Gastroesophageal sphincter (tissue), 4 donors: Measurements from ENCODE around the gene AATK. TPM values are rescaled to one million over a fixed set of nuclear protein-coding genes. Genes with fewer than 3 reads are reported as not detected.

ENCODE experiments used
- ATAC-seq: fragments of 150-250 bp; one replicate; pipeline ENCODE4 v1.9.1; 2016; ENCODE audit warnings: mild to moderate bottlenecking, moderate library complexity
- H3K27ac ChIP-seq, 4 donors: fragments of 200-600 bp; sonication (generic) in 3 of 4; 1 replicate in 3 of 4; 2 replicates in 1 of 4; pipeline ENCODE4 v1.5.1; 2016 to 2019
- H3K27me3 ChIP-seq: fragments of 200-600 bp; sonication (generic); one replicate; pipeline ENCODE4 v1.5.1; 2019
- H3K36me3 ChIP-seq, 2 donors: fragments of 200-600 bp; sonication (generic); one replicate each; pipeline ENCODE4 v1.5.1; 2019; ENCODE audit warnings: control low read depth in 1 of 2
- H3K4me1 ChIP-seq, 3 donors: fragments of 200-600 bp; sonication (generic); 1 replicate in 2 of 3; 2 replicates in 1 of 3; pipeline ENCODE4 v1.5.1; 2016 to 2019; ENCODE audit warnings: control low read depth in 2 of 3
- H3K4me3 ChIP-seq, 2 donors: fragments of 200-600 bp; sonication (generic); one replicate each; pipeline ENCODE4 v1.5.1; 2019; ENCODE audit warnings: mild to moderate bottlenecking in 1 of 2, moderate library complexity in 1 of 2
- H3K9me3 ChIP-seq, 3 donors: fragments of 200-600 bp; sonication (generic); one replicate each; pipeline ENCODE4 v1.5.1; 2017 to 2019; ENCODE audit warnings: control low read depth in 2 of 3
- EP300 ChIP-seq: sonication (generic); formaldehyde crosslinking; IDR thresholded peaks from one replicate; pipeline ENCODE4 v1.6.1; 2017; ENCODE audit warnings: antibody characterized with exemption, mild to moderate bottlenecking
- POLR2A ChIP-seq, 2 donors: fragments of 450-650 bp; IDR thresholded peaks; one replicate each; pipeline ENCODE4 v1.6.1; 2017; ENCODE audit warnings: antibody characterized with exemption in 2 of 2, mild to moderate bottlenecking in 2 of 2, moderate library complexity in 1 of 2
- POLR2AphosphoS5 ChIP-seq: sonication (generic); formaldehyde crosslinking; IDR thresholded peaks from one replicate; pipeline ENCODE4 v1.6.1; 2017; ENCODE audit warnings: antibody characterized with exemption
- WGBS, 2 donors: methylation state at CpG; one replicate each; pipeline ENCODE4 v1.1.5; 2018; ENCODE audit warnings: low coverage in 1 of 2; 5-methylcytosine and 5-hydroxymethylcytosine counted together
- total RNA-seq, 4 donors: library from RNA; depleted of rRNA; stranded (reverse); fragments of >200 nt; gene quantifications; one replicate each; pipeline ENCODE4 v1.1.0, GENCODE V29; 2016
- TF ChIP-seq, protein P1 (sequence below), 4 experiments: fragments of 200-600 bp in 2 of 4; fragments of 450-650 bp in 2 of 4; sonication (generic) in 1 of 4; IDR thresholded peaks; one replicate each; pipeline ENCODE4 v1.5.1; 2017 to 2019; ENCODE audit warnings: antibody characterized with exemption in 4 of 4, mild to moderate bottlenecking in 2 of 4, moderate library complexity in 2 of 4

Gene AATK
- total RNA-seq, 4 donors from 2014 or later = 14.5 to 28.0 (median 22.1) TPM

DNA sequence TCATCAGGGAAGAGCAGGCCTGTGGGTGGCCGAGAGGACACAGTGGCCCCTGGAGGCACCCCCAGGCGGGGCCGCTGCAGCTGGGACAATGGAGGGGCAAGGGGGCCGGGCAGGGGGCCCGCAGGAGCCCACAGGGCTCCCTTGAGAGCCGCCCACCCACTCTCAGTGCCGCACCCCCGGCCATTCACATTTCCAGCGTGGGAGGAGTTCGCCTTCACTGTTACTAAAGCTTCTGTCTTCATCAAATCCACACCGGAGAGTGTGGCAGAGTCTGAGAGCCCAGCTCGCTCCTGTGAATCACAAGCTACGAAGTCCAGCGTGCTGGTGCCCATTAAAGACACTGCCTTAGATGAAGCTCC lies 21.6 kb downstream of the AATK start:
- Histone ChIP-seq H3K4me3 (no peak overlapping the region), H3K27ac (no peak overlapping the region), H3K36me3 (no peaks in the 10 kb centered on the region), H3K9me3 (no peaks in the 10 kb centered on the region), H3K27me3 (no peaks in the 10 kb centered on the region), H3K4me1 (peaks cover 0 to 13% (median 4%) of the 10 kb centered on the region in 3 donors)
- no peak for ATAC-seq
- TF ChIP-seq POLR2A (IDR thresholded peaks at IDR 0.05) (no peak), POLR2AphosphoS5 (no peak), EP300 (no peak)
- TF ChIP-seq, protein P1, sequence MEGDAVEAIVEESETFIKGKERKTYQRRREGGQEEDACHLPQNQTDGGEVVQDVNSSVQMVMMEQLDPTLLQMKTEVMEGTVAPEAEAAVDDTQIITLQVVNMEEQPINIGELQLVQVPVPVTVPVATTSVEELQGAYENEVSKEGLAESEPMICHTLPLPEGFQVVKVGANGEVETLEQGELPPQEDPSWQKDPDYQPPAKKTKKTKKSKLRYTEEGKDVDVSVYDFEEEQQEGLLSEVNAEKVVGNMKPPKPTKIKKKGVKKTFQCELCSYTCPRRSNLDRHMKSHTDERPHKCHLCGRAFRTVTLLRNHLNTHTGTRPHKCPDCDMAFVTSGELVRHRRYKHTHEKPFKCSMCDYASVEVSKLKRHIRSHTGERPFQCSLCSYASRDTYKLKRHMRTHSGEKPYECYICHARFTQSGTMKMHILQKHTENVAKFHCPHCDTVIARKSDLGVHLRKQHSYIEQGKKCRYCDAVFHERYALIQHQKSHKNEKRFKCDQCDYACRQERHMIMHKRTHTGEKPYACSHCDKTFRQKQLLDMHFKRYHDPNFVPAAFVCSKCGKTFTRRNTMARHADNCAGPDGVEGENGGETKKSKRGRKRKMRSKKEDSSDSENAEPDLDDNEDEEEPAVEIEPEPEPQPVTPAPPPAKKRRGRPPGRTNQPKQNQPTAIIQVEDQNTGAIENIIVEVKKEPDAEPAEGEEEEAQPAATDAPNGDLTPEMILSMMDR (IDR thresholded peaks at IDR 0.05) = no peak
- WGBS, 2 donors = 100% methylated on average over 1 of the region's 14 CpGs; no CpG with 5 or more reads in 1 of the 2 donors

DNA sequence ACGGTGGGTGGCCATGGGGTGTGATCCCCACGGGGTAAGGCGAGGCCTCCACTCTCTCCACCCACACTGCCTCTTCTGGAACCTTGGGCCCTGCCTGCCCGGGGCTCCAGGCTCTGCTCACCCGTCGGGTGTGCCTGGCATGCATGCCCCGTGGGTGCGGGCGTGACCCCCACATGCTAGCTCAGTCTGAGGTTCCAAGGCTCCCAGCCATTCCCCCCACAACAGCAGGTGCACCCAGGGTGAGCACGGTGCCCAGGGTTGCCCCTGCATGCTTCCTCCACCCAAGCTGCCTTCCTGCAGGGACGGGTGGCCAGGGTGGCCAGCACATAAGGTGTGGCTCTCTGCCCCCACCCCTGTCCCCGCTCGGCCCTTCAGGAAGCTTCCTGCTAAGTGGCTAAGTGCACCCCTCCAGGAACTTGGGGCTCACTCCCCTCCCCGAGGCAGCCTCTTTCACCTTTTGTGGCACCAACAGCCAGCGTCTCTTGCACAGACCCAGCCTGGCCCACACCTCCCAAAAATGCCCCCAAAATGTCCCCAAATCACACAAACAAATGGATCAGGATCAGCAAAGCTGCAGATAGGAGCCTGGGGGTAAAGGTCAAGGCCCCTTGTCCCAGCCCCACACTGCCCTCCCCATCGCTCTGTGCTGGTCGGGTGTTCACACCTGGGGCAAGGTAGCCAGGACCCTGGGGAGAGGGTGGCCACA lies 22.2 kb downstream of the AATK start:
- WGBS, 2 donors = 100% methylated on average over 1 of the region's 17 CpGs; no CpG with 5 or more reads in 1 of the 2 donors
- Histone ChIP-seq H3K4me3 (no peak overlapping the region), H3K27me3 (no peaks in the 10 kb centered on the region), H3K27ac (no peak overlapping the region), H3K36me3 (no peaks in the 10 kb centered on the region), H3K9me3 (no peaks in the 10 kb centered on the region), H3K4me1 (peaks cover 0 to 13% (median 4%) of the 10 kb centered on the region in 3 donors)
- TF ChIP-seq POLR2A (IDR thresholded peaks at IDR 0.05) (no peak), POLR2AphosphoS5 (no peak), EP300 (no peak)
- TF ChIP-seq, protein P1 (IDR thresholded peaks at IDR 0.05) = no peak
- ATAC-seq = no peak

DNA sequence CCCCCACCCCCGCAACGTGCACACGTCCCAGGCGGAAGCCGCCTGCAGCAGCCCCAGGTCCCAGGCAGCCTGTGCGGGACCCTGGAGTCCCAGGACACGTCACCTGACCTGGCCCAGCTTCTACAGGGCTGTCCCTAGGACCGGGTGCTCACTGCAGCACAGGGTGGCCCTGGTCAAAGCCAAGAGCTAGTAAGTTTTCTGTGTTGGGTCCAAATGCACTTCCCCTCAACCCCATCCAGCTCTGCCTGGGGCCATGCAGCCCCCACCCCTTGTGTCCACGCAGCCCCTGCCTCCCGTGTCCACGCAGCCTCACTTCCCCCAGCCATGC lies 22.9 kb downstream of the AATK start:
- no peaks in the 10 kb centered on the region for H3K9me3 ChIP-seq
- no CpG with 5 or more reads among the region's 11 CpGs for WGBS, 2 donors
- H3K4me1 ChIP-seq = peaks cover 0 to 13% (median 4%) of the 10 kb centered on the region in 3 donors
- no peak overlapping the region for H3K27ac ChIP-seq
- peak; percentile 30 for ATAC-seq
- H3K27me3 ChIP-seq = no peaks in the 10 kb centered on the region
- no peak for TF ChIP-seq POLR2A (IDR thresholded peaks at IDR 0.05)
- TF ChIP-seq, protein P1 (IDR thresholded peaks at IDR 0.05) = no peak
- TF ChIP-seq EP300 = no peak
- TF ChIP-seq POLR2AphosphoS5 = no peak
- H3K36me3 ChIP-seq = no peaks in the 10 kb centered on the region
- H3K4me3 ChIP-seq = no peak overlapping the region

DNA sequence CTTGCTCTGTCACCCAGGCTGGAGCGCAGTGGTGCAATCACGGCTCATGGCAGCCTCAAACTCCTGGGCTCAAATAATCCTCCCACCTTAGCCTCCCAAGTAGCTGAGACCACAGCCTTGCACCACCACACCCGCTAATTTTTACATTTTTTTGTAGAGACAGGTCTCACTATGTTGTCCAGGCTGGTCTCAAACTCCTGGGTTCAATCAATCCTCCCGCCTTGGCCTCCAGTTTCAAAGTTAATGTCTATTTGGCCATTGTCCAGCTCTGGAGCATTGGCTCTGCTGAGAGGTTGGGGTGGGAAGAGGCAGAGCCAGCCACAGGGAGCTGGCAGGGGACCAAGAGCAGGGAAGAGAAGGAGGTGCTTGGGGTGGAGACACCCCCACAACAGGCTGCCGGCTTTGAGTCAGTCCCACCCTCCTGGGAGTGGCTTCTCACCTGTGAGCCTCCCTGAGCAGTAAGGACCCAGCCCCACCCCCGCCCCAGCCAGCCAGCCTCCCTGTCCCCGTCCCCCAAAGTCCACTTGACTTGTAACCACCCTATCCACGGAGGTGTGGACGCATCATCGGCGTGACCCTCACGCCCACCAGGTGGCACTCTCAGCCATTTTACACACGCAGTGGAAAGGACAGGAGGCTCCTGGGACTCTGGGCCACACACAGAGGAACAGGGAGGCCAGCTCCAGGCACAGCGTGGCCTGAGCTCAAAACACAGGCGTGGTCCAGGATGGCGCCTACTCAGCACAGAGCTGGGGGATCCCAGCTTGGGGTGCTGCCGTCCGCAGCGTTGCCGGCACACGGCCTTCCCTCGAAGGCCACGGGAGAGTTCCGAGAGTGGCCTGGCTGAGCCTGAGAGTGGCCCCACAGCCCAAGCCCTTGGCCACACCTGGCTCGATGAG lies 23.5 kb downstream of the AATK start:
- Histone ChIP-seq H3K9me3 (no peaks in the 10 kb centered on the region), H3K27ac (no peak overlapping the region), H3K27me3 (no peaks in the 10 kb centered on the region), H3K36me3 (no peaks in the 10 kb centered on the region), H3K4me3 (no peak overlapping the region), H3K4me1 (peaks cover 0 to 13% (median 4%) of the 10 kb centered on the region in 3 donors)
- TF ChIP-seq POLR2A (IDR thresholded peaks at IDR 0.05) = no peak
- TF ChIP-seq EP300 = no peak
- no peak for TF ChIP-seq POLR2AphosphoS5
- TF ChIP-seq, protein P1 (IDR thresholded peaks at IDR 0.05) = peak in 3 of 4 experiments; percentile 56 to 86 (median 70)
- peak; percentile 92 for ATAC-seq
- 56 to 85% methylated on average over 3 to 4 of the region's 25 CpGs for WGBS, 2 donors
